Measurements from ENCODE around the gene CACNA2D4. TPM values are rescaled to one million over a fixed set of nuclear protein-coding genes. Genes with fewer than 3 reads are reported as not detected.
A peak's percentile ranks its signal among the peaks of the same experiment; 100 is the strongest.

The CACNA2D4 gene
- total RNA-seq, 1 experiment from 2014 or later: not detected

DNA sequence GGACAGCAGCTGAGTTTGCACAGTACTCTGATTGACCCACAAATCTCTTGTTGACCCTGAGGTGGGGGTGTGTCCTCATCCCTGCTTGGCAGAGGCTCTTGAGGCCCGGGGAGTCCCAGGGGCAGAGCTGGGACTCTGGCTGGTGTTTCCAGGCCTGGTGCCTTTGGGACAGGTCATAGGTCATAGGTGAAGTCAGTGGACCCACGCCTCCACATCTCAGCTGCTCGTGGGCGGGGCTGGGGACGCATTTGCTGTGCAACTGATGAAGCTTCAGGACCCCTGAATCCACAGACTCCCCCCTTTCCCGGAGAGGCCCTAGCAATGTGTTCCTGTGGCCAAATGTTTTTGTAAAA is 408 bp upstream of the CACNA2D4 start:
- Histone ChIP-seq H3K4me1 (replicated peaks) (no peaks in the 10 kb centered on the region), H3K9me3 (replicated peaks) (no peaks in the 10 kb centered on the region), H3K27ac (no peak overlapping the region), H3K27me3 (replicated peaks) (peaks cover 49% of the 10 kb centered on the region), H3K4me3 (no peak overlapping the region), H3K36me3 (no peaks in the 10 kb centered on the region)
- no peak for DNase-seq (ENCODE audit: low read depth in 1 of 2, low spot score in 2 of 2)

DNA sequence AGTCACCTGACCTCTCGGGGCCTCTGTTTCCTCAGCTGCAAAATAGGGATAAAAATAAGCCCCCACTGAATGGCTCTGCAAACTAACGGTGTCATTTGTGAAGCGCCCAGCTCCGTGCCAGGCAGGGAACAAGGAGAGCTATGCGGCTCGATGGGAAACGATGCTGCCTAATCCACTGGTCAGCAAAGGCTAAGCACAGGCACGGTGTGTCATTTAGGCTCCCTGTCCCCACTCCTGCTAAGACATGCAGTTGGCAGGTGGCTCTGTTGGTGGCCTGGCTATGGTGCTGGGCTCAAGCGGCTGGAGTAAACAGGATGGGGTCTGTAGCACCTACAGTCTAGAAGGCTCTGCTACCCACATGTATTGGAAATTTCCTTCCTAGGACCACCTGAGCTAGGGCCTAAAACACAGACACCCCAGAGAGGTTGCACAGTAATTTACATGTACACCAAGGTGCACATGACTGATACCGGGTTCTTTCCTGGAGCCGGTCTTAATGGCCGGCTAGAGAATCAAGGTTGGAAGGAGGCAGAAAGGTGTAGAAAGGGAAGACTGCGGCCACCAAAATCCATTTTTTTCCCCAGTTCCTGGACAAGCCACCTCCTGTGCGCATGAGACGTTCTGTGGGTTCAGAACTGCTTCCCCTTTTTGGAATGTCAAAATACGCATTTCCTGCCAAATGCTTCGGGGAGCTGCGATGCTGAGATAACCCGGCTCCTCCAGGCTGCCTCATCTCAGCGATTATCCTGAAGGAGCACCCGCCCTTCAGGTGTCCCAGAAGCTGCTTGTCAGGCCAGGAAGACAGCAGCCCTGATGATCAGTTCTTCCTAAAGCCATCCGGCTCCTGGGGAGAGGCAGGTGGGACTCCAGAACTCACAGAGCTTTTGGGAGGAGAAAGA is 1.0 kb downstream of the CACNA2D4 start:
- DNase-seq (ENCODE audit: low read depth in 1 of 2, low spot score in 2 of 2): no peak
- no peak overlapping the region for H3K4me3 ChIP-seq
- no peak overlapping the region for H3K27ac ChIP-seq
- H3K36me3 ChIP-seq: no peaks in the 10 kb centered on the region
- peaks cover 38% of the 10 kb centered on the region for H3K27me3 ChIP-seq (replicated peaks)
- no peaks in the 10 kb centered on the region for H3K9me3 ChIP-seq (replicated peaks)
- H3K4me1 ChIP-seq (replicated peaks): peaks cover 5% of the 10 kb centered on the region

DNA sequence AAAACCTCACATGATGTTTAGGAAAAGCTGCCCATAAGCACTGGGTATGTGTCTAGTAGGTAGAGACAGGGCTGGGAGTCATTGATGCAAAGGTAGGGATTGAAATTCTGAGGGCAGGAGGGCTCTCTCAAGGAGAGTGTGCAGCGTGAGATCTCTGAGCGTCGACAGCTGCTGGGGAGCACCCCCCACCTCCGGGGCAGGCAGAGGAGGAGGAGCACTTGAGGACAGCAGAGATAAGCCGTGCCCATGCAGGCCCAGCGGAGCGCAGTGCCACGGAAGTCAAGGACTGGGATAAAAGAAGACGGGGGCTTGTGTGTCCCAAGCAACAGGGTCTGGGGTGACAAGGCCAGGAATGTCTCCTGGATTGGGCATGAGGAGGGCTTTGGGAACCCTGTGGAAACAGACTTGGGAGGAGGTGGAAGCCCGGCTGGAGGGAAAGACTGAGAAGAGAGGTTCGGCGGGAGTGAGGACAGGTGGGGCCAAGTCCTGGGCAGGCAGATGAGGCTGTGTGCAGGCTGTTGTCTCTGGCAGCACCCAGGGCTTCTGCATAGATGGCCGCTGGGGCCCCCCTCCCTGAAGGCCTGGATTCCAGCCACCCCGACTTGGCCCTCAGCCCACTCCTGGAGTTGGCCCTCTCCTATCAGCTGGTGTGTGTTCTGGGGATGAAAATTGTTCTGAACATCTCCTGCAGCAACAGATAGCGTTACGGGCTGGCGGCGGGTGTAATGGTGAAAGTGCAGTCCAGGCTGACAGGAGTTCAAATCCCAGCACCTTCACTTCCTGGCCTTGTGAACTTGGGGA is 1.9 kb downstream of the CACNA2D4 start:
- peaks cover 35% of the 10 kb centered on the region for H3K27me3 ChIP-seq (replicated peaks)
- H3K27ac ChIP-seq: no peak overlapping the region
- H3K4me1 ChIP-seq (replicated peaks): peaks cover 8% of the 10 kb centered on the region
- no peaks in the 10 kb centered on the region for H3K36me3 ChIP-seq
- H3K4me3 ChIP-seq: no peak overlapping the region
- no peaks in the 10 kb centered on the region for H3K9me3 ChIP-seq (replicated peaks)
- peak in 1 of 2 experiments; percentile 30 for DNase-seq (ENCODE audit: low read depth in 1 of 2, low spot score in 2 of 2)

DNA sequence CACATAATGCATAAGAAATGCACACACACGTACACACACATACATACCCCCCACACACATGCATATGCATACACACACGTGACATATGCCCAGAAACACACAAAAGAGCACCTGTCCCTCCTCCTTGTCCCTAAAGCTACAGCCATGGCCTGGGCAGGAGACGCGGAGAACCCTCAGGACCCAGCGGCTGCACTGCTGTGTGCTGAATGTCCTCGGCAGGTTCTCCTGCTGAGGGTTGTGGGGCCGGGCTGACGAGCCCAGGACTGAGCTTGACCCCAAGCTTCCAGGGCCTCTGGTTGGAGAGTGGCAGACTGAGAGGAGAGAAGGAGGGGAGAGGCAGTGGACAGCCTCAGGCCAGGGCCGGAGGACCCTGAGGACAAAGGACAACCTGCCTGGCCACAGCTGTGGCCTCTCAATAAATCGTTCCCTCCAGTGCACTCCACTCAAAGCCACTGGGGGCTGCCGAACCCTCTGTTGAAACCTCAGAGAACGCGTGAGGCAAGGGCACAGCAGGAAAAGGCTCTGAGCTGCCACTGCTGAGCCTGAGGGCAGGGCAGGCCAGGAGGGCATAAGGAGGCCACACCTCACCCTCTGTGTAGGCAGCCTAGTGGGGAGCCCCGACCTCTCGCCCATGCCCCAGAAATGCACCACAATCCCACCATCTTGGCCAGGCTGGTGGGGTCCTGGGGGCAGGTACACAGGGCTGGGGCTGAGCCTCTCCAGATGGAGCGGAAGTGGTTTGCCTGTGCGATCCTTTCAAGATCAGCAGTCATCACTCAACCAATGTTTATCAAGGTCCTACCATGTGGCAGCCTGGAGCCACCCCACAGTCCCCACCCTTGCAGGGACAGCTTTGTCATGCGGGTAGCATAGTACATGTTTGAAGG is 3.1 kb downstream of the CACNA2D4 start:
- Histone ChIP-seq H3K27me3 (replicated peaks) (peaks cover 30% of the 10 kb centered on the region), H3K9me3 (replicated peaks) (no peaks in the 10 kb centered on the region), H3K4me1 (replicated peaks) (peaks cover 8% of the 10 kb centered on the region), H3K4me3 (no peak overlapping the region), H3K36me3 (no peaks in the 10 kb centered on the region), H3K27ac (no peak overlapping the region)
- DNase-seq (ENCODE audit: low read depth in 1 of 2, low spot score in 2 of 2): peak in 1 of 2 experiments; percentile 37

DNA sequence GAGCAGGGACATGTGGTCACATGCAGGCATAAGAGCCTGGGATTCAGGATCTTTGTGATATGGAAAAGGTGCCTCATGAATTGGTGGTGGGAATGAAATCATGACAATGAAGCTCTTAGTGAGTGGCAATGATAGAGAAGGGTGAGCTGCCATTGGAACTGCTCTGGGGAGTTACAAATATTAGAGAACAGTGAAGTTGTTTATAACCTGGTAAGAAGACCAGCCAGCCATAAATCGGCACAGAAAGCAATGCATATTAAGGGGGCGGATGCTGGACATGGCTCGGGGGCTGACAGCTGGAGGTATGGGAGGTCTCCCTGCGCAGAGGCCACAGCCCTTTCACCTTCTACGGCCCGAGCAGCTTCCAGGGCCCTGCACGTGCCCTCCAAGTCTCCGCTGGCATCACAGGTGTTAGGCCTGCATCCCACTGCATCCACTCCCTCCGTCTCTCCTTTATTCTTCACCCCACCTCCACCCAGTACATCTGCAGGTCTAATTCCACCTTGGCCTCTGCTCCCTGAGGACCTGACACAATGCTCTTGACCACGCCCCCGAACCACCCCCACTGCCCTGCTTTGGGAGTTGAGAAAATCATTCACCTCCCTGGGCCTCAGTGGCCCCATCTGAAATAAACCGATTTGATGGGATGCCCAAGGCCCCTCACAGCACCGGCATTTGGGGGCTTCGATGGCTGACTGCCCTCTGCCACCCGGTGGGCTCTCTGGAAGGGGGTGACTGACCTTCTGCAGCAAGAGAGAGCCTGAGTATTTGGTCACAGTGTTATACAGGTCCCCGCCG is 4.1 kb downstream of the CACNA2D4 start:
- Histone ChIP-seq H3K4me1 (replicated peaks) (peaks cover 8% of the 10 kb centered on the region), H3K27me3 (replicated peaks) (peaks cover 24% of the 10 kb centered on the region; the same call in 1 of the 2 replicates), H3K4me3 (no peak overlapping the region), H3K36me3 (no peaks in the 10 kb centered on the region), H3K9me3 (replicated peaks) (no peaks in the 10 kb centered on the region), H3K27ac (no peak overlapping the region)
- peak in 1 of 2 experiments; percentile 34 for DNase-seq (ENCODE audit: low read depth in 1 of 2, low spot score in 2 of 2)

DNA sequence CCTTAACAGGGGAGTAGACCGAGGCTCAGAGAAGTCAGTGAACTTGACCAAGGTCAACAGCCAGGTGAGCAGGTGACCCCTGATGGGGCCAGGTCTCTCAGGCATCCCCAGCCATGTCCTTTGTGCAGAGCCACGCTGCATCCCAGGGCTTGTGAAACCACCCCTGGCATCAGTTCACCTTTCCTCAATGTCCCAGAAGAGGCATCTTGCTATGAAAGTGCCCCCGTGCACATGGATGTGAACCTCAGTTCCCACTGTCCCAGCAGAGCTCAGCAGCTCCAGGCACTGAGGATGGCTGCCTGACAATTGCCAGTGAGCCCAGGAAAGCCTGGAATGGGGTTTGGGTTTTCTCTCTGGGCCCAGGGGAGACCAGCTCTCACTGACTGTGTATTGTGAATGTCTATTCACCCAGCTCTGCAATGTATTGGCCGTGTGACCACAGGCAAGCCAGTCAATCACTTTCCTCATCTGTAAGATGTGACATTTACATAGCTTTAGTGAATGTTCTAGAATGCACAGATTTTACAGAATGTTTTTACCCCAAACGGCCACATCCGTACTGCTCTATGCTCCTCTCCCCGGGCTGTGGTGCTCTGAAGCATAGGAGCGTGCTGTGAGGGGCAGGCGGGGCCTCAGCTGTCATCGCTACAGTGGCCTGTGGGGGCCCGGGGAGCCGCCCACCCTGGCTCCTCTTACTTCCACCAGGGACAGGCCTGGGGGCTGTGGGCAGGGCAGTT is 4.9 kb downstream of the CACNA2D4 start:
- no peaks in the 10 kb centered on the region for H3K36me3 ChIP-seq
- peaks cover 8% of the 10 kb centered on the region for H3K4me1 ChIP-seq (replicated peaks)
- no peaks in the 10 kb centered on the region for H3K9me3 ChIP-seq (replicated peaks)
- peak in 1 of 2 experiments; percentile 36 for DNase-seq (ENCODE audit: low read depth in 1 of 2, low spot score in 2 of 2)
- H3K27me3 ChIP-seq (replicated peaks): peaks cover 24% of the 10 kb centered on the region; the same call in 1 of the 2 replicates
- no peak overlapping the region for H3K4me3 ChIP-seq
- no peak overlapping the region for H3K27ac ChIP-seq

DNA sequence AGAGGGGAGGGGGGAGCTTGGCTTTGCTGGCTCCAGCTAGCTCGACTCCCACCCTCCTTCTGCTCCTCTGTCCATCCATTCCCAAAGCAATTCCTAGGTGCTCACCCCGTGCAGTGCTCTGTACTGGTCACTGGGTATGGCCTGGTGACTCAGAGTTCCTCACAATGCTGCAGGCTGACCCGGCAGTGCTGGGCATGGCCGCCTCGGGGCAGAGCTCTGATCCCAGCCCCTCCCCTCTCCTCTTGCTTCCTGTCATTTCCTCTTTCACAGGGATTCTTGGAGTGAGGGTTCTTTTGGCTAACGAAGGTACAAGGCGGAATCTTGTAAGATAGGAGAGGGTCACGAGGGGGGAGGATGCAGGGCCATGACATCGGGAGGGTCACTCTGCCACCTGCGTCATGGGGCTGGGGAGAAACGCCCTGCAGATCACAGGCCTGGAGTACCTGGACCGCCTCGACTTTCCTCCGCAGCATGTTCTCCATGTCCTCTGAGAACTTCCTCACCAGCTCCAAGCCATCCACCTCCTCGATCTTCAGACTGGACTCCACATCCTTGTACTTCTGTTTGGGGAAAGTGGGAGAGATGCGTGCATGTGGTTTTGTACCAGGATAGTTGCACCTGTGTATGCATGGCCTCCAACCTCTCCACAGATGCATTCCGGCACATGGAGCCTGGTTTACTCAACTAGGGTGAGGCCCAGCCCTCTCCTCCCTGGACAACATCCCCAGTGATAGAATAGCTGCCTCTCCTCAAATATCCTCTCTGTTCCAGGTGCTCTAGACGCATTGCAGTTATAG is 5.7 kb downstream of the CACNA2D4 start:
- peak; percentile 32 to 64 for DNase-seq (ENCODE audit: low read depth in 1 of 2, low spot score in 2 of 2)
- H3K4me3 ChIP-seq: no peak overlapping the region

DNA sequence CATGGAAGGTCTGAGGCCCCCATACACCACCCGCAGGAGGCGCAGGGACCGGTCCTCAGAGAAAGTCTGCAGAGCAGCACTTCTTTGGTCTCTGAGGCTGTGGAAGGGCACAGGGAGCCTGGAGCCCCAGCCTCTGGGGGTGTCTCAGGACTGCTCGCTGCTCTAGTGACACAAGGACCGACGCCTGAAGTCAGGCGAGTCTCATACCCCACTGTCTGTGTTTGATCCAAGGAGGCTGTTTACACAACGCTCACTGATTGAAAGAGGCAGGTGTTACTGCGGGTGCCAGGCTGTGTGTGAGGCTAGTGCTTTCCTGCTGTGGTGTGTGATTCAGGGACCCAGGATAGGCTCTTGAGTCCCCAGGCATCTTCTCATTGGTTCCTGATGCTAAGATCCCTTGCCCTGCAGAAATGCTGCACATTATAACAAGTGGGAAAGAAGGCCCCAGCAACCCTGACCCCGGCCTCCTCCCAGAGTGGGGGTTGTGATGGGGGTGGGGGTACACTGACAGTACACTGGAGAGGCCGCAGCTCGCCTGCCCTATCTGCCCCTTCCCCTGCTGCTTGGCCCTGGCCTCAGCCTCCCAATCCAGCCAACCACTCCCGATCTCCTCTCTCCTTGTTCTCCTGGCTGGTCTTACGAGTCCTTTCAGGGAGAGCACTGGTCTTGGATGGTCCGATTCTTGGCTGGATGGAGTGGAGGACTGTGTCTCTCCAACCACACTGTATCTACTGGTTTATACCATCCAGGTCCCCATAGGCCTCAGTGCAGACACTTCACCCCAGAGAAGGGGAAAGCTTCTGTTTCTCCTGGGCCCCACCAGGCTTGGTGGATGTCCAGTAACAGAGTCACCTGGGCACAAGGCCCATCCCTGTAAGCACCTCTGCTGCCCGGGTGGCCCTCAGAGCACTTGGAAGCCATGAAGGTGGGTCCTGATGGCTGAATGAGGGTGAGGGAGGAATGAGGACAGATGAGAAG is 6.6 kb downstream of the CACNA2D4 start:
- Histone ChIP-seq H3K36me3 (no peaks in the 10 kb centered on the region), H3K4me3 (no peak overlapping the region), H3K27ac (no peak overlapping the region), H3K9me3 (replicated peaks) (no peaks in the 10 kb centered on the region), H3K27me3 (replicated peaks) (peaks cover 10% of the 10 kb centered on the region; the same call in 1 of the 2 replicates), H3K4me1 (replicated peaks) (peaks cover 8% of the 10 kb centered on the region)
- no peak for DNase-seq (ENCODE audit: low read depth in 1 of 2, low spot score in 2 of 2)

More for the DNA sequence above, 5.7 kb downstream of the CACNA2D4 start:
- H3K27me3 ChIP-seq (replicated peaks): peaks cover 19% of the 10 kb centered on the region; the same call in 1 of the 2 replicates
- no peak overlapping the region for H3K27ac ChIP-seq
- H3K36me3 ChIP-seq: no peaks in the 10 kb centered on the region
- H3K4me1 ChIP-seq (replicated peaks): peaks cover 8% of the 10 kb centered on the region
- H3K9me3 ChIP-seq (replicated peaks): no peaks in the 10 kb centered on the region

DNA sequence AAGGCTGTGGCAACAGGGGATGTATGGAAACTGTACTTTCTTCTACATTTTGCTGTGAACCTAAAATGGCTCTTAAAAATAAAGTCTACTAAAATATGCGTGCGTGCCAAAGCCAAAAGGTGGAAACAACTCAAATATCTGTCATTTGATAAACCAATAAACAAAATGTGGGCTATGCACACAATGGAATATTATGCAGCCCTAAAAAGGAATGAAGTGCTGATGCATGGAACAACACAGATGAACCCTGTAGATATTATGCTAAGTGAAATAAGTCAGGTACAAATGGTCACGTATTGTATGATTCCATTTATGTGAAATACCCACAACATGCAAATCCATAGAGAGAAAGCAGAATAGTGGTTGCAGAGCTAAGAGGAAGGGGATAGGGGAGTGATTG is 8.0 kb downstream of the CACNA2D4 start:
- Histone ChIP-seq H3K27me3 (replicated peaks) (peaks cover 3% of the 10 kb centered on the region; the same call in 1 of the 2 replicates), H3K4me1 (replicated peaks) (peaks cover 8% of the 10 kb centered on the region), H3K36me3 (no peaks in the 10 kb centered on the region), H3K27ac (no peak overlapping the region), H3K9me3 (replicated peaks) (no peaks in the 10 kb centered on the region), H3K4me3 (no peak overlapping the region)
- DNase-seq (ENCODE audit: low read depth in 1 of 2, low spot score in 2 of 2): no peak

DNA sequence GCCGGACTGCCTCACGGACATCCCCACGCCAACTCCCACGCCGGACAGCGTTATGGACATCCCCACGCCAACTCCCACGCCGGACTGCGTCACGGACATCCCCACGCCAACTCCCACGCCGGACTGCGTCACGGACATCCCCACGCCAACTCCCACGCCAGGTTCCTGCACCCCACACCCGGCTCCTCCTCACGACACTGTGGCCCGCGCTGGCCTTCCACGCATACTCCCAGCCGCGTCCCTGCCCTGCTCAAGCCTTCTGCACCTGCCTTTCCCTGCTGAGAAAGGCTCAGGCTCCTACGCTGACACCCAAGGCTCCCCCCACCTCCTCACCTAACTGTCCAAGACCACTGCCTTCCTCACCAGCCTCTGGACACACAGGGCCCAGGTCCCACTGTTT is 9.7 kb downstream of the CACNA2D4 start:
- H3K4me3 ChIP-seq: no peak overlapping the region
- H3K4me1 ChIP-seq (replicated peaks): peaks cover 8% of the 10 kb centered on the region
- no peak overlapping the region for H3K27ac ChIP-seq
- peak in 1 of 2 experiments; percentile 38 for DNase-seq (ENCODE audit: low read depth in 1 of 2, low spot score in 2 of 2)
- peaks cover 7% of the 10 kb centered on the region for H3K9me3 ChIP-seq (replicated peaks)
- no peaks in the 10 kb centered on the region for H3K36me3 ChIP-seq
- no peaks in the 10 kb centered on the region for H3K27me3 ChIP-seq (replicated peaks)
